Fibroblast of lung (primary cell): ENCODE measurements around the gene NRIP1. TPM values are rescaled to one million over a fixed set of nuclear protein-coding genes. Genes with fewer than 3 reads are reported as not detected.

Experiments used
- DNase-seq, 2 donors: peaks; one replicate each; pipeline versions ENCODE4 v3.0.0 to v3.0.0-alpha.2; 2010; ENCODE audit warnings: low read depth in 2 of 2
- H2AFZ ChIP-seq: 2 replicates; pipeline ENCODE4 v1.5.1; 2012; ENCODE audit warnings: low read length, control low read depth, inconsistent platforms
- H3K27ac ChIP-seq: 2 replicates; pipeline ENCODE4 v1.5.1; 2011; ENCODE audit warnings: low read length, control low read depth; ENCODE audit not compliant: insufficient read depth
- H3K27me3 ChIP-seq: 2 replicates; pipeline ENCODE4 v1.5.1; 2011; ENCODE audit warnings: mild to moderate bottlenecking, low read length; ENCODE audit not compliant: control insufficient read depth, insufficient read depth
- H3K36me3 ChIP-seq: 2 replicates; pipeline ENCODE4 v1.5.1; 2011; ENCODE audit warnings: low read length; ENCODE audit not compliant: control insufficient read depth, insufficient read depth
- H3K4me1 ChIP-seq: 2 replicates; pipeline ENCODE4 v1.5.1; 2011; ENCODE audit warnings: low read length; ENCODE audit not compliant: control insufficient read depth, insufficient read depth; ENCODE audit errors: extremely low read depth
- H3K4me2 ChIP-seq: 2 replicates; pipeline ENCODE4 v1.5.1; 2011; ENCODE audit warnings: low read length, control low read depth; ENCODE audit not compliant: insufficient read depth; ENCODE audit errors: extremely low read depth
- H3K4me3 ChIP-seq, 4 experiments: fragments of 200-600 bp in 1 of 4; sonication (generic) in 1 of 4; replicated peaks in 1 of 4; 2 replicates each; pipeline ENCODE4 v1.5.1; 2011 to 2016; ENCODE audit warnings: low read length in 4 of 4, low read depth in 3 of 4, mild to moderate bottlenecking in 3 of 4, control low read depth in 2 of 4, inconsistent platforms in 1 of 4, mixed read lengths in 1 of 4; ENCODE audit not compliant: insufficient read depth in 1 of 4; ENCODE audit errors: control extremely low read depth in 1 of 4
- H3K79me2 ChIP-seq: 2 replicates; pipeline ENCODE4 v1.5.1; 2012; ENCODE audit warnings: mild to moderate bottlenecking, low read length, inconsistent platforms; ENCODE audit not compliant: control insufficient read depth, insufficient read depth
- H3K9ac ChIP-seq: 2 replicates; pipeline ENCODE4 v1.5.1; 2011; ENCODE audit warnings: mild to moderate bottlenecking, low read length, control low read depth; ENCODE audit not compliant: insufficient read depth
- H3K9me3 ChIP-seq: 2 replicates; pipeline ENCODE4 v1.5.1; 2012; ENCODE audit warnings: low read depth, low read length; ENCODE audit not compliant: control insufficient read depth, insufficient read depth
- H4K20me1 ChIP-seq: 2 replicates; pipeline ENCODE4 v1.5.1; 2011; ENCODE audit warnings: low read length; ENCODE audit not compliant: control insufficient read depth, insufficient read depth; ENCODE audit errors: extremely low read depth
- EZH2 ChIP-seq: IDR thresholded peaks from 2 replicates; pipeline ENCODE4 v1.5.1; 2012; ENCODE audit warnings: low read length, control low read depth, mild to moderate bottlenecking; ENCODE audit errors: missing control alignments
- polyA plus RNA-seq, 2 donors: library from polyadenylated mRNA; depleted of rRNA in 1 of 2; stranded (reverse) in 1 of 2; unstranded in 1 of 2; fragments of >200 nt; gene quantifications; 2 replicates each; pipeline ENCODE4 v1.2.1, GENCODE V29; 2011 to 2012; ENCODE audit warnings: missing spikeins in 1 of 2
- total RNA-seq: library from RNA; depleted of rRNA; stranded (reverse); fragments of >200 nt; gene quantifications from 2 replicates; pipeline ENCODE4 v1.2.1, GENCODE V29; 2014
- TF ChIP-seq, protein P1 (sequence below), 2 donors: IDR thresholded peaks in 1 of 2; conservative IDR thresholded peaks in 1 of 2; 1 replicate in 1 of 2; 2 replicates in 1 of 2; pipeline ENCODE4 v1.5.1; 2011 to 2012; ENCODE audit warnings: low read length in 2 of 2, control low read depth in 1 of 2, inconsistent platforms in 1 of 2, low read depth in 1 of 2, mild to moderate bottlenecking in 1 of 2

Gene NRIP1
- total and polyA plus RNA-seq, 2 donors (not counting 1 experiment from before 2014, with no cell fraction given): 17.8 to 24.8 TPM

DNA sequence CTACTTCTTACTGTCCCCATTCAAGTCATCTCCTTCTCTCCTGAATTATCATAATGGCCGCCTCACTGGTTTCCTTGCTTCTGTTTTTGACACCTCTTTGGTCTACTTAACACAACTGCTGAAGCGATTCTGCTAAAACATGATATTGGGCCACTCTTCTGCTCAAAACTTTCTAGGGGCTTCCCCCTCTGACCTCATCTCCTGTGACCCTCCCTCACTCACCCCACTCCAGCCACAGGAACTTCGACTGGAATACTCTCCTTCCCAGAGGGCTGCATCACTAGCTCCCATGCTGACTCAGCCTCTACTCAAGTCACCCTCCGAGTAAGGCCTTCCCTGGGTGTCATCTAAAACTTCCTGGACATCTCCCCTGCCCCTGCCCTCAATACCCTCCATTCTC is 35.7 kb downstream of the NRIP1 start:
- H3K4me1 ChIP-seq: no peaks in the 10 kb centered on the region
- no peak overlapping the region for H3K4me3 ChIP-seq
- H3K36me3 ChIP-seq: peaks cover 1% of the 10 kb centered on the region
- no peaks in the 10 kb centered on the region for H3K27me3 ChIP-seq
- peak in 1 of 2 donors; percentile 27 for DNase-seq
- TF ChIP-seq, protein P1, sequence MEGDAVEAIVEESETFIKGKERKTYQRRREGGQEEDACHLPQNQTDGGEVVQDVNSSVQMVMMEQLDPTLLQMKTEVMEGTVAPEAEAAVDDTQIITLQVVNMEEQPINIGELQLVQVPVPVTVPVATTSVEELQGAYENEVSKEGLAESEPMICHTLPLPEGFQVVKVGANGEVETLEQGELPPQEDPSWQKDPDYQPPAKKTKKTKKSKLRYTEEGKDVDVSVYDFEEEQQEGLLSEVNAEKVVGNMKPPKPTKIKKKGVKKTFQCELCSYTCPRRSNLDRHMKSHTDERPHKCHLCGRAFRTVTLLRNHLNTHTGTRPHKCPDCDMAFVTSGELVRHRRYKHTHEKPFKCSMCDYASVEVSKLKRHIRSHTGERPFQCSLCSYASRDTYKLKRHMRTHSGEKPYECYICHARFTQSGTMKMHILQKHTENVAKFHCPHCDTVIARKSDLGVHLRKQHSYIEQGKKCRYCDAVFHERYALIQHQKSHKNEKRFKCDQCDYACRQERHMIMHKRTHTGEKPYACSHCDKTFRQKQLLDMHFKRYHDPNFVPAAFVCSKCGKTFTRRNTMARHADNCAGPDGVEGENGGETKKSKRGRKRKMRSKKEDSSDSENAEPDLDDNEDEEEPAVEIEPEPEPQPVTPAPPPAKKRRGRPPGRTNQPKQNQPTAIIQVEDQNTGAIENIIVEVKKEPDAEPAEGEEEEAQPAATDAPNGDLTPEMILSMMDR (conservative IDR thresholded peaks at IDR 0.05 in 1 of 2, IDR thresholded peaks at IDR 0.05 in 1 of 2; ENCODE audit: low read depth in 1 of 2, low read length in 2 of 2): no peak
- H3K9ac ChIP-seq: no peak overlapping the region
- H3K9me3 ChIP-seq: no peaks in the 10 kb centered on the region
- no peak overlapping the region for H3K4me2 ChIP-seq
- H2AFZ ChIP-seq: no peak overlapping the region
- no peak overlapping the region for H3K27ac ChIP-seq
- H4K20me1 ChIP-seq: no peaks in the 10 kb centered on the region
- peaks cover 66% of the 10 kb centered on the region for H3K79me2 ChIP-seq

DNA sequence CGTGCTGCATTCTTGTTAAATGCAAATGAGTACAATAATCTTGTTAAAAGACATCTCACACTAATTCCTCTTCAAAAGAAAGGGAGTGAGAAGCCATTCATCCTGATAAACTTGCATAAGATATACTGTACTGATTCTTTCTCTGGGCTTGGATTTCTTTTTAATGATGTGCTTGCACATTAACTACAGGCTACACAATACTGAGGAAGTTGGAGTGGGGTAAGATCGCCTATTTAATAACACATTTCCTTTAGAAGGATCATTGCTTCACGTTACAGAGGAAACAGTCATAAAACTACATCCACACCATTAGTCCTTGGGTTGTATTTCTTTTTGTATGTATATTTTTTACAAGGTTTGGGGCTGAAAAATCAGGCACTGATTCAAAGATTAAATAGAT is 36.6 kb downstream of the NRIP1 start:
- Histone ChIP-seq H3K4me1 (no peaks in the 10 kb centered on the region), H3K27me3 (no peaks in the 10 kb centered on the region), H3K9me3 (no peaks in the 10 kb centered on the region), H3K9ac (no peak overlapping the region), H4K20me1 (no peaks in the 10 kb centered on the region), H3K79me2 (peaks cover 66% of the 10 kb centered on the region), H3K4me3 (no peak overlapping the region), H3K27ac (no peak overlapping the region), H3K4me2 (no peak overlapping the region), H2AFZ (no peak overlapping the region), H3K36me3 (peaks cover under 1% of the 10 kb centered on the region)
- no peak for TF ChIP-seq EZH2
- TF ChIP-seq, protein P1 (conservative IDR thresholded peaks at IDR 0.05 in 1 of 2, IDR thresholded peaks at IDR 0.05 in 1 of 2; ENCODE audit: low read depth in 1 of 2, low read length in 2 of 2): no peak
- no peak for DNase-seq

DNA sequence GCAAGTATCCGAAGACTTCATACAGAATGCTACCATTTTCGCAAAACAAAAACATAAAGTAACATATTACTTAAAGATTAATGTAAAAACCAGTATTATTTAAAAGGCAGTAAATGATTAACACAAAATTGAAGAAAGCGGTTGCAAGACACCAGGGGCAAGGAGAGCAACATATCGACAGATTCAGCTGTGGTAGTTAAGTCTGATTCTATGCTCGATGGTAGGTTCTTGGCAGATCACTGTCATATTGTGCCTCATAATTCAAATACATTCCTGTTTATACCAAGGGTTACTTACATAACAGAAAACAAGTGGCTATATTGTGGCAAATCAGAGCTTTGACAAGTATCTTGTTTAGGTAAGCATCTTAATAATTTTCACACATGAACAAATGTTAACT is 37.7 kb downstream of the NRIP1 start:
- TF ChIP-seq EZH2: no peak
- TF ChIP-seq, protein P1 (conservative IDR thresholded peaks at IDR 0.05 in 1 of 2, IDR thresholded peaks at IDR 0.05 in 1 of 2; ENCODE audit: low read depth in 1 of 2, low read length in 2 of 2): no peak
- DNase-seq: no peak
- Histone ChIP-seq H3K9me3 (no peaks in the 10 kb centered on the region), H3K79me2 (peaks cover 72% of the 10 kb centered on the region), H3K27ac (no peak overlapping the region), H2AFZ (no peak overlapping the region), H3K36me3 (no peaks in the 10 kb centered on the region), H3K27me3 (no peaks in the 10 kb centered on the region), H4K20me1 (no peaks in the 10 kb centered on the region), H3K4me3 (no peak overlapping the region), H3K4me1 (no peaks in the 10 kb centered on the region), H3K9ac (no peak overlapping the region), H3K4me2 (no peak overlapping the region)
